K562 (cell line): ENCODE data around the gene ZNRF2.

Experiments used
- BRCA1 ChIP-seq, 2 experiments: fragments of 450-650 bp in 1 of 2; sonication (generic) in 1 of 2; formaldehyde crosslinking in 1 of 2; IDR thresholded peaks; 2 replicates each; pipeline versions ENCODE4 v1.5.0 to v1.6.1; 2017 to 2020; ENCODE audit warnings: mild to moderate bottlenecking in 1 of 2, missing genetic modification reagents in 1 of 2
- CHD2 ChIP-seq: IDR thresholded peaks from 2 replicates; pipeline ENCODE4 v1.6.1; 2011; ENCODE audit warnings: low read depth, low read length
- DPF2 ChIP-seq: fragments of 450-650 bp; IDR thresholded peaks from 2 replicates; pipeline ENCODE4 v1.6.1; 2016
- HDAC2 ChIP-seq: fragments of 450-650 bp; IDR thresholded peaks from 2 replicates; pipeline ENCODE4 v1.6.1; 2016; ENCODE audit warnings: mild to moderate bottlenecking
- POLR2A ChIP-seq: fragments of 450-650 bp; conservative IDR thresholded peaks from 2 replicates; pipeline ENCODE4 v1.6.1; 2016
- POLR2G ChIP-seq: fragments of 200-400 bp; formaldehyde crosslinking; IDR thresholded peaks from 2 replicates; pipeline ENCODE4 v1.6.1; 2017; ENCODE audit warnings: low read depth, mild to moderate bottlenecking, antibody characterized with exemption, low read length, moderate library complexity
- TF ChIP-seq, protein P1 (sequence below): sonication (generic); formaldehyde crosslinking; IDR thresholded peaks from 2 replicates; pipeline ENCODE4 v1.8.1; 2023; ENCODE audit warnings: missing genetic modification reagents, mild to moderate bottlenecking, borderline replicate concordance
- TF ChIP-seq, protein P2 (sequence below), 3 experiments: IDR thresholded peaks in 2 of 3; conservative IDR thresholded peaks in 1 of 3; 2 replicates each; pipeline ENCODE4 v1.5.1; 2011 to 2012; ENCODE audit warnings: low read length in 3 of 3, mild to moderate bottlenecking in 3 of 3, control low read depth in 2 of 3, improper control_type of control experiment in 1 of 3, inconsistent platforms in 1 of 3, low read depth in 1 of 3, mixed read lengths in 1 of 3, moderate library complexity in 1 of 3; ENCODE audit not compliant: insufficient read depth in 2 of 3

DNA sequence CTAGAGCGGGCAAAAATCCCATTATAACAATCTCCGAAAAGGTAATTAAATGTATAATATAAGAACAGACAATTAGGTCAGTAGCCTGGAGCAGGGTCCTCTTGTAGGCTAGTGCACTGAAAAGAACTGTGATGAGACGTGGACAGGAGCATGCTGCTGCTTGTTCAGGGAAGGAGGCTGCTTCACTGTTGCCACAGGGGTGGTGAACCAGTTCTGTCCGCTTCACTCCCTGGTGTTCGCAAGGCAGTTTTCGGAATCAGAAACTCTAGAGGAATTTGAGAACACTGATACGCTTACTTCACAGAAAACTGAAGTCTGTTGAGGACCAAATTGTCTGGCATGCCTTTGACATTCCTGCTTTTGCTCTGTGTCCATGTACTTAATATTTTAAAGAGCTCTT, 17.4 kb downstream of the ZNRF2 start:
- TF ChIP-seq HDAC2 (no peak), CHD2 (no peak), POLR2A (no peak), BRCA1 (IDR thresholded peaks at IDR 0.05) (no peak), BRCA1 (CRISPR knock-in tag; IDR thresholded peaks at IDR 0.05) (no peak), POLR2G (no peak), DPF2 (no peak)
- TF ChIP-seq, protein P1, sequence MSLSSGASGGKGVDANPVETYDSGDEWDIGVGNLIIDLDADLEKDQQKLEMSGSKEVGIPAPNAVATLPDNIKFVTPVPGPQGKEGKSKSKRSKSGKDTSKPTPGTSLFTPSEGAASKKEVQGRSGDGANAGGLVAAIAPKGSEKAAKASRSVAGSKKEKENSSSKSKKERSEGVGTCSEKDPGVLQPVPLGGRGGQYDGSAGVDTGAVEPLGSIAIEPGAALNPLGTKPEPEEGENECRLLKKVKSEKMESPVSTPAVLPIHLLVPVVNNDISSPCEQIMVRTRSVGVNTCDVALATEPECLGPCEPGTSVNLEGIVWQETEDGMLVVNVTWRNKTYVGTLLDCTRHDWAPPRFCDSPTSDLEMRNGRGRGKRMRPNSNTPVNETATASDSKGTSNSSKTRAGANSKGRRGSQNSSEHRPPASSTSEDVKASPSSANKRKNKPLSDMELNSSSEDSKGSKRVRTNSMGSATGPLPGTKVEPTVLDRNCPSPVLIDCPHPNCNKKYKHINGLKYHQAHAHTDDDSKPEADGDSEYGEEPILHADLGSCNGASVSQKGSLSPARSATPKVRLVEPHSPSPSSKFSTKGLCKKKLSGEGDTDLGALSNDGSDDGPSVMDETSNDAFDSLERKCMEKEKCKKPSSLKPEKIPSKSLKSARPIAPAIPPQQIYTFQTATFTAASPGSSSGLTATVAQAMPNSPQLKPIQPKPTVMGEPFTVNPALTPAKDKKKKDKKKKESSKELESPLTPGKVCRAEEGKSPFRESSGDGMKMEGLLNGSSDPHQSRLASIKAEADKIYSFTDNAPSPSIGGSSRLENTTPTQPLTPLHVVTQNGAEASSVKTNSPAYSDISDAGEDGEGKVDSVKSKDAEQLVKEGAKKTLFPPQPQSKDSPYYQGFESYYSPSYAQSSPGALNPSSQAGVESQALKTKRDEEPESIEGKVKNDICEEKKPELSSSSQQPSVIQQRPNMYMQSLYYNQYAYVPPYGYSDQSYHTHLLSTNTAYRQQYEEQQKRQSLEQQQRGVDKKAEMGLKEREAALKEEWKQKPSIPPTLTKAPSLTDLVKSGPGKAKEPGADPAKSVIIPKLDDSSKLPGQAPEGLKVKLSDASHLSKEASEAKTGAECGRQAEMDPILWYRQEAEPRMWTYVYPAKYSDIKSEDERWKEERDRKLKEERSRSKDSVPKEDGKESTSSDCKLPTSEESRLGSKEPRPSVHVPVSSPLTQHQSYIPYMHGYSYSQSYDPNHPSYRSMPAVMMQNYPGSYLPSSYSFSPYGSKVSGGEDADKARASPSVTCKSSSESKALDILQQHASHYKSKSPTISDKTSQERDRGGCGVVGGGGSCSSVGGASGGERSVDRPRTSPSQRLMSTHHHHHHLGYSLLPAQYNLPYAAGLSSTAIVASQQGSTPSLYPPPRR (CRISPR knock-in tag) = no peak
- TF ChIP-seq, protein P2, sequence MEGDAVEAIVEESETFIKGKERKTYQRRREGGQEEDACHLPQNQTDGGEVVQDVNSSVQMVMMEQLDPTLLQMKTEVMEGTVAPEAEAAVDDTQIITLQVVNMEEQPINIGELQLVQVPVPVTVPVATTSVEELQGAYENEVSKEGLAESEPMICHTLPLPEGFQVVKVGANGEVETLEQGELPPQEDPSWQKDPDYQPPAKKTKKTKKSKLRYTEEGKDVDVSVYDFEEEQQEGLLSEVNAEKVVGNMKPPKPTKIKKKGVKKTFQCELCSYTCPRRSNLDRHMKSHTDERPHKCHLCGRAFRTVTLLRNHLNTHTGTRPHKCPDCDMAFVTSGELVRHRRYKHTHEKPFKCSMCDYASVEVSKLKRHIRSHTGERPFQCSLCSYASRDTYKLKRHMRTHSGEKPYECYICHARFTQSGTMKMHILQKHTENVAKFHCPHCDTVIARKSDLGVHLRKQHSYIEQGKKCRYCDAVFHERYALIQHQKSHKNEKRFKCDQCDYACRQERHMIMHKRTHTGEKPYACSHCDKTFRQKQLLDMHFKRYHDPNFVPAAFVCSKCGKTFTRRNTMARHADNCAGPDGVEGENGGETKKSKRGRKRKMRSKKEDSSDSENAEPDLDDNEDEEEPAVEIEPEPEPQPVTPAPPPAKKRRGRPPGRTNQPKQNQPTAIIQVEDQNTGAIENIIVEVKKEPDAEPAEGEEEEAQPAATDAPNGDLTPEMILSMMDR (IDR thresholded peaks at IDR 0.05 in 2 of 3, conservative IDR thresholded peaks at IDR 0.05 in 1 of 3; ENCODE audit: insufficient read depth in 2 of 3, low read depth in 1 of 3, low read length in 3 of 3) = no peak
